ENCODE measurements around the gene CCNYL1.

Gene CCNYL1
- total RNA-seq = 11.9 to 17.3 (median 15.7) reads per million in 3 donors

DNA sequence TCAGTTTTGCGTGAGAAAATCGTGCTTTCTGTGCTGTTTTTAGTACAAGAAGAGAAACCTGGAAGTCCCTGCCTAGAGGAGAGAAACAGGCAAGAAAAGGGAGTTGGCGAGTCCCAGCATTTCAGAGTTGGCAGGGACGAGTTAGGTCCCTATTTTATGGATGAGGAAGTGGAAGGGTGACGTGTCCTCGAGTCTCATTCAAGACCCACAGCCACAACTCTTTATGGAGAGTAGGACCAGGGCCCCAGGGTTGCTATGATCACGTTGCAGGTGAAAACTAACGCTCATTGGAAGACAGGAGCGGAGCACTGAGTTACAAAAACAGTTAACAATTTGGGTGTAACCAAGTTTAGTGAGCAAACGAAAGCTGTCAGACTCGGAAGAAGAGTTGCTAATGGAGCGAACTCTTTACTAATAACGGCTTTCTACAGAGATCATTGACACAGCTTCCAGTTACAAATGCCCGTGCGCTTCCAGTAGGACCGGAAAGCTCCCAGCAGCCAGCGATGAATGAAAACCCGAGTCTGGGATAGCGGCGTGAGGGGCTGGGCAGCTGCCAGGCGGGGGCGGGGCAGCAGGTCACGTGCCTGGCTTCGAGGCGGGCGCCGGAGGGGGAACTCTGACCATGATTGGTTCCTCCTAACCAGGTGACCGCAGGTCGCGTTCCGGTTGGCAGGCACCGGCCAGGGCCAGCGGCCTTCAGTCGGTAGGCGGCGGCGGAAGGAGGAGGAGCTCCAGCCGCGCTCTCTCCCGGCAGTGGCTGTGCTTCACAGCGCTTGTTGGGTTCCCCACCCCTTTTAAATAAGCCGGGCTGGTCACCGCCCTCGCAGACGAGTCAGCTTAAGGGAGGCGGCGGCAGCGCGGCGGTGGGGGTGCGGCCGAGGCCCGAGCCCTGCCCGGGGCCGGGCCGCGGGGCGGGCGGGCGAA is at the start of gene CCNYL1:
CCNYL1 (plus strand) TSS at position 827 of the 927 bp plus-strand sequence. CDS start 257 bp downstream, outside the sequence.
- DNase-seq = peak; percentile 97
- peaks cover 7% of the 10 kb centered on the region for H3K4me1 ChIP-seq (ENCODE audit: control insufficient read depth, insufficient read depth, low read length, poor library complexity, severe bottlenecking)
- peak within 1 kb of the TSS; percentile 86 for H3K4me3 ChIP-seq (ENCODE audit: insufficient read depth, low read depth, low read length, poor library complexity, severe bottlenecking)
- H3K27ac ChIP-seq (ENCODE audit: insufficient read depth, low read length, poor library complexity, severe bottlenecking) = peak within 1 kb of the TSS; percentile 72
- H3K36me3 ChIP-seq (ENCODE audit: control insufficient read depth, insufficient read depth, low read length) = no peaks in the 10 kb centered on the region
- no peaks in the 10 kb centered on the region for H3K27me3 ChIP-seq (replicated peaks; ENCODE audit: control insufficient read depth, insufficient read depth, low read length, poor library complexity, severe bottlenecking)
- H3K9me3 ChIP-seq (ENCODE audit: control insufficient read depth, low read length) = no peaks in the 10 kb centered on the region

DNA sequence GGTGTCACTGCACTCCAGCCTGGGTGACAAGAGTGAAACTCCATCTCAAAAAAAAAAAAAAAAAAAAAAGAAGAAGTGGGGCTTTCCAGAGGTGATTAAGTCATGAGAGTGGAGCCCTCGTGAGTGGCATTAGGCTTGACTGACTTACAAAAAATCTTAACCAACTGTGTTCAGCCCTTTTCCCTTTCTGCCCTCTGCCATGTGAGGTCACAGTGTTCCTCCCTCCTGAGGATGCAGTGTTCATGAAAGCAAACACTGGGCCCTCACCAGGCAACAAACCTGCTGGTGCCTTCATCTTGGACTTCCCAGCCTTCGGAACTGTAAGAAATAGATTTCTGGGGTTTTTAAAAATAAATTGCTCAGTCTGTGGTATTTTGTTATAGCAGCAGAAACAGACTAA is 49.2 kb upstream of the CCNYL1 start:
- no peak for DNase-seq
- no peaks in the 10 kb centered on the region for H3K4me1 ChIP-seq (ENCODE audit: control insufficient read depth, insufficient read depth, low read length, poor library complexity, severe bottlenecking)
- H3K27ac ChIP-seq (ENCODE audit: insufficient read depth, low read length, poor library complexity, severe bottlenecking) = no peak overlapping the region
- H3K27me3 ChIP-seq (replicated peaks; ENCODE audit: control insufficient read depth, insufficient read depth, low read length, poor library complexity, severe bottlenecking) = no peaks in the 10 kb centered on the region
- H3K9me3 ChIP-seq (ENCODE audit: control insufficient read depth, low read length) = no peaks in the 10 kb centered on the region
- H3K4me3 ChIP-seq (ENCODE audit: insufficient read depth, low read depth, low read length, poor library complexity, severe bottlenecking) = no peak overlapping the region
- H3K36me3 ChIP-seq (ENCODE audit: control insufficient read depth, insufficient read depth, low read length) = no peaks in the 10 kb centered on the region

DNA sequence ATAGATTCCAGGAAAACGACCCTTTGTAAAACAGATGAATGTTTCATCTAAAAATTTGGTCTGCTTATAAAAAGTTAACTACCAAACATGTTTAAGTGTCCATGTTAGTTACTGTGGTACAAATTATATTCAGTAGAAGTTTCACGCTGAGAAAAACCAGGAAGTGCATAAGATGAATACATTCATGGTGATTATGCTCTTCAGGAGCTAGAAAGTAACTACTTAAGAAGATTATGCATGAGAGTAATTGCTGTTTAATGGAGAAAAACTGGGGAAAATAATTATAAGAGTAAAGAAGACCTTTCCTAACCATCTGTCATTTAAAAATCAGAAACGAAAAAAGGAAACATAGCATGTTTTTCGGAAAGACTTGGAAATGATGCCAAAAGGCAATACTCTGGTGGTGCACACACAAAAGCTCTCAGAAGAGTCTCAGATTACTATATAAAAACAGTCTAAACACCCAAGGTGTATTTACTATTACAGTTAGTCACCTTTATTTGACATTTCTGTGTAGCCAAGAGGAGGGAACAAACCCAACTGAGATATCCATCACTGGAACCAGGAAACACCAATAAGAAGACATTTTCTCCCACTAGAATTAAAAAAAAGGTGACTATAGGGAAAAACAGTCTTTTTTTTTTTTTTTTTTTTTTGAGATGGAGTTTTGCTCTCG is 47.4 kb upstream of the CCNYL1 start:
- no peak overlapping the region for H3K4me3 ChIP-seq (ENCODE audit: insufficient read depth, low read depth, low read length, poor library complexity, severe bottlenecking)
- no peaks in the 10 kb centered on the region for H3K27me3 ChIP-seq (replicated peaks; ENCODE audit: control insufficient read depth, insufficient read depth, low read length, poor library complexity, severe bottlenecking)
- DNase-seq = no peak
- no peaks in the 10 kb centered on the region for H3K36me3 ChIP-seq (ENCODE audit: control insufficient read depth, insufficient read depth, low read length)
- H3K27ac ChIP-seq (ENCODE audit: insufficient read depth, low read length, poor library complexity, severe bottlenecking) = no peak overlapping the region
- no peaks in the 10 kb centered on the region for H3K9me3 ChIP-seq (ENCODE audit: control insufficient read depth, low read length)
- no peaks in the 10 kb centered on the region for H3K4me1 ChIP-seq (ENCODE audit: control insufficient read depth, insufficient read depth, low read length, poor library complexity, severe bottlenecking)

DNA sequence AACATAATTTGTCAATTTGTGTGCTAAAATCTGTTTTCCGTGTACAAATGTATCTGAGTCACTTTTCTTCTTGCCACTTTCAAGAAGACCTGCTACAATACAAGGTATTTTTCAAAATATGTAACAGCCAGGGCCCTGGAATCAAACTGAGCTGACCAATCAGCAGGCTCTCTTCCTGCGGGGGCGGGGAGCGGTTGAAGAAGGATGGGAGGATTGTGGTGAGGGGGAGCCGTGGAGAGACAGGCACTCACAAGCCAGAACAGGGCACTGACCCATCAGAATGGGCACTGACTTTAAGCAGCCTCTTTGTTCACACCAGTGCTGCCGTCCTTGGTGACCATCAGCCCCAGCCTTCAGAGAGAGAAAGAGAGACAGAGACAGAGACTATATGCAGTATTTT is 40.6 kb upstream of the CCNYL1 start:
- H3K4me1 ChIP-seq (ENCODE audit: control insufficient read depth, insufficient read depth, low read length, poor library complexity, severe bottlenecking) = no peaks in the 10 kb centered on the region
- H3K36me3 ChIP-seq (ENCODE audit: control insufficient read depth, insufficient read depth, low read length) = no peaks in the 10 kb centered on the region
- H3K27me3 ChIP-seq (replicated peaks; ENCODE audit: control insufficient read depth, insufficient read depth, low read length, poor library complexity, severe bottlenecking) = no peaks in the 10 kb centered on the region
- H3K9me3 ChIP-seq (ENCODE audit: control insufficient read depth, low read length) = no peaks in the 10 kb centered on the region
- no peak overlapping the region for H3K4me3 ChIP-seq (ENCODE audit: insufficient read depth, low read depth, low read length, poor library complexity, severe bottlenecking)
- no peak overlapping the region for H3K27ac ChIP-seq (ENCODE audit: insufficient read depth, low read length, poor library complexity, severe bottlenecking)
- no peak for DNase-seq

DNA sequence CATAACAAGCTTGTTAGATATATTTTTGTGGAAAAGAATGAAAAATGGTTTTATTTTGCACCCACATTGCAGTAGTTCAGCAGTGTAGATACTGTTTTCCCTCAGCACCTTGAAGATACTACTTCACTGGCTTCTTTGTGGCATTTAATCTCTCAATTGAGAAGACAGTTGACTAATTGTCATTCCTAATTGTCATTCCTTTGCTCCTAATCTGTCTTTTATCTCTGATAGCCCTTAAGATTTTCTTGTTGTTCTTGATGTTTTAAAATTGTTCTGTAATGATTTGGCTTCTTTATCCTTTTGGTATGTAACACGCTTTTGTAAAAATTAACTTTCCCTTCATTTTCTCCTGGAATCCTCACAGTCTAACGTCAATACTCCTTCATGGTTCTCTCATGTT is 38.0 kb upstream of the CCNYL1 start:
- no peak for DNase-seq
- no peaks in the 10 kb centered on the region for H3K27me3 ChIP-seq (replicated peaks; ENCODE audit: control insufficient read depth, insufficient read depth, low read length, poor library complexity, severe bottlenecking)
- H3K9me3 ChIP-seq (ENCODE audit: control insufficient read depth, low read length) = no peaks in the 10 kb centered on the region
- H3K4me3 ChIP-seq (ENCODE audit: insufficient read depth, low read depth, low read length, poor library complexity, severe bottlenecking) = no peak overlapping the region
- no peak overlapping the region for H3K27ac ChIP-seq (ENCODE audit: insufficient read depth, low read length, poor library complexity, severe bottlenecking)
- no peaks in the 10 kb centered on the region for H3K36me3 ChIP-seq (ENCODE audit: control insufficient read depth, insufficient read depth, low read length)
- H3K4me1 ChIP-seq (ENCODE audit: control insufficient read depth, insufficient read depth, low read length, poor library complexity, severe bottlenecking) = no peaks in the 10 kb centered on the region

DNA sequence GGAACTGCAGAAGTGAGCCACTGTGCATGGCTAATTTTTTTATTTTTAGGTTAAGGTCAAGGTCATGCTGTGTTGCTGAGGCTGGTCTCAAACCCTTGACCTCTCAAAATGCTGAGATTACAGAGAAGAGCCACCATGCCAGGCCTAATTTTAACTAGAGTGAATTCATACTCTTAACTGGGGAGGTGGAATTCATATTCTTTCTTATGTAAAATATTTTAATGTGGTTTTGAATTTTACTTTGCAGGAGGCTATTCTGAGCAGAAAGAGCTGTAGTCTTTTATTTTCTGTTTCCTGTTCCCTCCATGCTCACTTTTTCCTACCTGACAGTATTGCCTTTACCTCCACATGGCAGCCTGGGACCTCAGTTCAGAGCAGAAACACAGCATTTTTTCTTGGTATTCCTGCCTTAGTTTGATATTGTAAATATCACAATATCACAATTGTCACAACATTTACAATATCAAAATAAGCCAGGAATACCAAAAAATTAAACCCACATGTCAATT is 37.1 kb upstream of the CCNYL1 start:
- Histone ChIP-seq H3K9me3 (ENCODE audit: control insufficient read depth, low read length) (no peaks in the 10 kb centered on the region), H3K36me3 (ENCODE audit: control insufficient read depth, insufficient read depth, low read length) (no peaks in the 10 kb centered on the region), H3K4me3 (ENCODE audit: insufficient read depth, low read depth, low read length, poor library complexity, severe bottlenecking) (no peak overlapping the region), H3K27ac (ENCODE audit: insufficient read depth, low read length, poor library complexity, severe bottlenecking) (no peak overlapping the region), H3K27me3 (replicated peaks; ENCODE audit: control insufficient read depth, insufficient read depth, low read length, poor library complexity, severe bottlenecking) (no peaks in the 10 kb centered on the region), H3K4me1 (ENCODE audit: control insufficient read depth, insufficient read depth, low read length, poor library complexity, severe bottlenecking) (no peaks in the 10 kb centered on the region)
- no peak for DNase-seq

DNA sequence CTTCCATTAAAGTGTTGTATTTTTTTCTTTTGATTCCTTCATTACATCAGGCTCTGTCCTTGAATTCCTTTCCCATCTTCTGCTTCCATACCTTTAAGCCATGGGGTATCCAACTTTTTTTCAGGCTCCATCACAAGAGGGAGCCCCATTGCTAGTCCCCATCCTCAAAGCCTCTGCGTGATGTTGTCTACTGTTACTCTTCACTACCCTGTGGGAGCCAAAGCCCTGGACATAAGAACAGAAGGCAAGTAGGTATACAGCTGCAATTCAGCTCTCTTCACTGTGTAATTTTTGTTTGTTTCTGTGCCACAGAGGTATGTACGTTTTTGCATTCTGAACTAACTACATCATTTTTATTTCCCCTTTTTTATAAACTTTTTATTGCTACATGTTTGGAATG is 36.6 kb upstream of the CCNYL1 start:
- Histone ChIP-seq H3K9me3 (ENCODE audit: control insufficient read depth, low read length) (no peaks in the 10 kb centered on the region), H3K4me3 (ENCODE audit: insufficient read depth, low read depth, low read length, poor library complexity, severe bottlenecking) (no peak overlapping the region), H3K36me3 (ENCODE audit: control insufficient read depth, insufficient read depth, low read length) (no peaks in the 10 kb centered on the region), H3K27me3 (replicated peaks; ENCODE audit: control insufficient read depth, insufficient read depth, low read length, poor library complexity, severe bottlenecking) (no peaks in the 10 kb centered on the region), H3K27ac (ENCODE audit: insufficient read depth, low read length, poor library complexity, severe bottlenecking) (no peak overlapping the region), H3K4me1 (ENCODE audit: control insufficient read depth, insufficient read depth, low read length, poor library complexity, severe bottlenecking) (no peaks in the 10 kb centered on the region)
- DNase-seq = no peak

DNA sequence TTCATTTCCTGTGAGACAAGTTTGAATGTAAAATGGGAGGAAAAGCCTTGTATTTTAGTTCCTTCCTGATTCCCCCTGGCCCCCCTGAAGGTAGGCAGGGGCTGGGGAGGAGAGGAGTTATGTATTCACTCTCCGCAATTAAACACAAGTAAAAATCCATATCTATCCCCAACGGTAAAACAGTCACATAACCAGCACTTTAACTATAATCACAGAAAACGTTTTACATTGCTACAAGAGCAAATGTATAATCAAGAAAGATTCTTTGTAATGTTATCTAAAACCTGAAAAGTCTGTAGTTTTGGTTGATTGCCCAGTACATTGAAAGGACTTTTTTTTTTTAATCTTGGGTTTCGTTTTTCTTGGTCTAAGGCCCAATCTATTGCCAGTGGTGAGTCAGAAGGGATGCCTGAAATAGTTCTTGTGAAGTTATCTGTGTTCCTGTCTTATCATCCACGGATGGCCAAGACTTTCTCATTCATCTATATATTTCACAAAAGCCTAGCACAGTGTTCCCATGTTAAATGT is 34.5 kb upstream of the CCNYL1 start:
- Histone ChIP-seq H3K9me3 (ENCODE audit: control insufficient read depth, low read length) (no peaks in the 10 kb centered on the region), H3K4me3 (ENCODE audit: insufficient read depth, low read depth, low read length, poor library complexity, severe bottlenecking) (no peak overlapping the region), H3K27ac (ENCODE audit: insufficient read depth, low read length, poor library complexity, severe bottlenecking) (no peak overlapping the region), H3K36me3 (ENCODE audit: control insufficient read depth, insufficient read depth, low read length) (no peaks in the 10 kb centered on the region), H3K27me3 (replicated peaks; ENCODE audit: control insufficient read depth, insufficient read depth, low read length, poor library complexity, severe bottlenecking) (no peaks in the 10 kb centered on the region), H3K4me1 (ENCODE audit: control insufficient read depth, insufficient read depth, low read length, poor library complexity, severe bottlenecking) (no peaks in the 10 kb centered on the region)
- no peak for DNase-seq

DNA sequence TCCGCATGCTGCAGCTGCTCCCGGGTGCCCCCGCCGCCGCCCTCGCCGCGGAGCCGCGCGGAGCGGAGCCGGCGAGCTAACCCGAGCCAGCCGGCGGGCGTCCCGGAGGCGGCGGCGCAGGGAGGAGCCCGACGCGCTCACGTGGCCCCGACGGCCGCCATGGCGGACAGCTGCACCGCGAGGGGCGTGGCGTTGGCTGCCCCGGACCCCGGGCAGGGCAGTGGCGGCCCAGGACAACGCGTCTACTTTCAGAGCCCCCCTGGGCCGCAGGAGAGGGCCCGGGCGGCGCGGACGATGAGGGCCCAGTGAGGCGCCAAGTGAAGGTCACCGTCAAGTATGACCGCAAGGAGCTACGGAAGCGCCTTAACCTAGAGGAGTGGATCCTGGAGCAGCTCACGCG is 30.0 kb upstream of the CCNYL1 start:
- DNase-seq = no peak
- Histone ChIP-seq H3K4me1 (ENCODE audit: control insufficient read depth, insufficient read depth, low read length, poor library complexity, severe bottlenecking) (no peaks in the 10 kb centered on the region), H3K27ac (ENCODE audit: insufficient read depth, low read length, poor library complexity, severe bottlenecking) (no peak overlapping the region), H3K27me3 (replicated peaks; ENCODE audit: control insufficient read depth, insufficient read depth, low read length, poor library complexity, severe bottlenecking) (no peaks in the 10 kb centered on the region), H3K4me3 (ENCODE audit: insufficient read depth, low read depth, low read length, poor library complexity, severe bottlenecking) (no peak overlapping the region), H3K9me3 (ENCODE audit: control insufficient read depth, low read length) (no peaks in the 10 kb centered on the region), H3K36me3 (ENCODE audit: control insufficient read depth, insufficient read depth, low read length) (no peaks in the 10 kb centered on the region)

DNA sequence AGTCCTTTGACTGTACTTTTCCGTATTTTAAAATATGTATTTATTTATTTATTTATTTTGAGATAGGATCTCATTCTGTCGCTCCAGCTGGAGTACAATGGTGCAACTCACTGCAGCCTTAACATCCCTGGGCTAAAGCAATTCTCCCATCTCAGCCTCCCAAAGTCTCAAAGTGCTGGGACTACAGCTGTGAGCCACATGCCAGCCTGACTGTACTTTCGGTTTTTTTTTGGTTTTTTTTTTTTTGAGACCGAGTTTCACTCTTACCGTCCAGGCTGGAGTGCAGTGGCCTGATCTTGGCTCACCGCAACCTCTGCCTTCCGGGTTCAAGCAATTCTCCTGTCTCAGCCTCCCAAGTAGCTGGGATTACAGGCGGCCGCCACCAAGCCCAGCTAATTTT is 28.9 kb upstream of the CCNYL1 start:
- no peaks in the 10 kb centered on the region for H3K36me3 ChIP-seq (ENCODE audit: control insufficient read depth, insufficient read depth, low read length)
- no peaks in the 10 kb centered on the region for H3K27me3 ChIP-seq (replicated peaks; ENCODE audit: control insufficient read depth, insufficient read depth, low read length, poor library complexity, severe bottlenecking)
- no peaks in the 10 kb centered on the region for H3K9me3 ChIP-seq (ENCODE audit: control insufficient read depth, low read length)
- no peaks in the 10 kb centered on the region for H3K4me1 ChIP-seq (ENCODE audit: control insufficient read depth, insufficient read depth, low read length, poor library complexity, severe bottlenecking)
- DNase-seq = no peak
- no peak overlapping the region for H3K4me3 ChIP-seq (ENCODE audit: insufficient read depth, low read depth, low read length, poor library complexity, severe bottlenecking)
- H3K27ac ChIP-seq (ENCODE audit: insufficient read depth, low read length, poor library complexity, severe bottlenecking) = no peak overlapping the region

Measured in effector memory CD4-positive, alpha-beta T cell (primary cell).